Coronary artery (tissue), 2 donors: Measurements from ENCODE around the gene BEND6.

ENCODE experiments used
- DNase-seq: peaks from one replicate; pipeline ENCODE4 v3.0.0-alpha.2; 2017; ENCODE audit warnings: low spot score
- H3K27ac ChIP-seq, 2 donors: fragments of 200-600 bp; sonication (generic); one replicate each; pipeline ENCODE4 v1.5.1; 2016 to 2019
- H3K4me3 ChIP-seq: fragments of 200-600 bp; sonication (generic); 2 replicates; pipeline ENCODE4 v1.5.1; 2016; ENCODE audit warnings: mild to moderate bottlenecking, moderate library complexity
- CTCF ChIP-seq: fragments of 200-600 bp; sonication (generic); IDR thresholded peaks from one replicate; pipeline ENCODE4 v1.5.1; 2019; ENCODE audit warnings: antibody characterized with exemption

BEND6 gene

GRCh38 chr6:57013521-57013926 is 58.6 kb downstream of the BEND6 start:
- no peak overlapping the region for H3K27ac ChIP-seq
- no peak overlapping the region for H3K4me3 ChIP-seq
- no peak for DNase-seq
- no peak for TF ChIP-seq CTCF

GRCh38 chr6:57017069-57017468 is 62.2 kb downstream of the BEND6 start:
- no peak overlapping the region for H3K27ac ChIP-seq
- no peak for DNase-seq
- no peak for TF ChIP-seq CTCF
- no peak overlapping the region for H3K4me3 ChIP-seq

DNA sequence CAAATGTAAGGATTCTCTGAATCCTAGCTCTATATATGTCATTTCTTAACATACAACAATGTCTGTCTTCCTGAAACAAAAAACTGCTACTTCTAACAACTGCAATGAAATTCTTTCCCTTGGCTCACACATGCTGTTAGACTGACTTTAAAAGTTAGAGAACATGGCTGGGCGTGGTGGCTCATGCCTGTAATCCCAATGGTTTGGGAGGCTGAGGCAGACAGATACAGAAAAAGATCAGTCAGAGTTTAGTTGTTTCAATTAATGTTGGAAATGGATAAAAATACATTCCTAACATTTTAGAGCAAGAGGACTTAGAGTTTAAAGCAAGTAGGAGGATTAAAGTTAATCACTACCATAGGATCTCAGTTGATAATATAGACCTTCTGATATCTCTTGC is 62.9 kb downstream of the BEND6 start:
- no peak for TF ChIP-seq CTCF
- Histone ChIP-seq H3K4me3 (no peak overlapping the region), H3K27ac (no peak overlapping the region)
- no peak for DNase-seq

DNA sequence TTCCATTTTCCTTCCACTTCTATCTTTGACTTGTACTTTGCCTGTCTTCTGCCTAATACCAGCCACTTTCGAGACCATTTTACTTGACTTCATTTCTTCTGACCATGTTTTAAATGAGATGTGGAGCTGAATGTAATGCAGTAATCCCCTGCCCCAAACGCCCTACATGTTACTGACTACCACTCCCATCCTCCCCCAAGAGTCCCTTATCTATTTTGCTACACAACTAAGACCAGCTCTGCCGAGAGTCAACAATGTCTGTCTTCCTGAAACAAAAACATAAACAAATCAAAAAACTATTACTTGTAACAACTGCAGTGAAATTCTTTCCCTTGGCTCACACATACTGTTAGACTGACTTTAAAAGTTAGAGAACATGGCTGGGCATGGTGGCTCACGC is 64.5 kb downstream of the BEND6 start:
- TF ChIP-seq CTCF: no peak

GRCh38 chr6:57021086-57021720 is 66.3 kb downstream of the BEND6 start:
- no peak for DNase-seq
- peak; percentile 37 for TF ChIP-seq CTCF
- no peak overlapping the region for H3K27ac ChIP-seq
- H3K4me3 ChIP-seq: no peak overlapping the region

More for the DNA sequence above, 64.5 kb downstream of the BEND6 start:
- no peak for DNase-seq
- Histone ChIP-seq H3K27ac (no peak overlapping the region), H3K4me3 (no peak overlapping the region)

- no peak for DNase-seq
- no peak for TF ChIP-seq CTCF
- no peak overlapping the region for H3K27ac ChIP-seq
- H3K4me3 ChIP-seq: no peak overlapping the region
These were observed 69.4 kb downstream of the BEND6 start for GRCh38 chr6:57024321-57024720.

GRCh38 chr6:57024775-57025174 is 69.9 kb downstream of the BEND6 start:
- DNase-seq: no peak
- Histone ChIP-seq H3K4me3 (no peak overlapping the region), H3K27ac (no peak overlapping the region)
- no peak for TF ChIP-seq CTCF
